Activated gamma-delta T cell (primary cell): Measurements from ENCODE around the gene BSX.

Source experiments
- DNase-seq: peaks from one replicate; lab custom pipeline; 2025; lab: John Stamatoyannopoulos, UW

Gene BSX

GRCh38 chr11:122954455-122954854 lies 27.2 kb downstream of the BSX start:
- no peak for DNase-seq

DNA sequence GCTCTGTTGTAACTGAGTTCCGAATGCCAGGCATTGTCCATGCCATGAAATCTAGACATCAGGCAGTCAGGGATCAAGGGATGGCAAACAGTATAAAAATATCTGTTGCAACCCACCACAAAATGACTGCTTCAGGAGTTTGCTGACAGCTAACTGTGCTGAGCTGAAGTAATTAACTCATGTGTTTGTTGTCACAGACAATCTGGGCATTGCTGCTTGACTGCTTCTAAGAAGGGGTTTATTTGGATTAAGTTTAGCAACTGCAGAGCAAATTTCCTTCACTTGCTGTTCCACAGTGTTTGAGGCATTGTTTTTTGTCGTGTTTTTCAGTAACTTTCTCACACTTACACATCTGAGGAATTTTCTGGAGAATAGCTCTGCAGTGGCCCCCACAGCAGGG lies 30.4 kb downstream of the BSX start:
- DNase-seq: no peak

GRCh38 chr11:122938557-122938956 lies 43.1 kb downstream of the BSX start:
- no peak for DNase-seq

DNA sequence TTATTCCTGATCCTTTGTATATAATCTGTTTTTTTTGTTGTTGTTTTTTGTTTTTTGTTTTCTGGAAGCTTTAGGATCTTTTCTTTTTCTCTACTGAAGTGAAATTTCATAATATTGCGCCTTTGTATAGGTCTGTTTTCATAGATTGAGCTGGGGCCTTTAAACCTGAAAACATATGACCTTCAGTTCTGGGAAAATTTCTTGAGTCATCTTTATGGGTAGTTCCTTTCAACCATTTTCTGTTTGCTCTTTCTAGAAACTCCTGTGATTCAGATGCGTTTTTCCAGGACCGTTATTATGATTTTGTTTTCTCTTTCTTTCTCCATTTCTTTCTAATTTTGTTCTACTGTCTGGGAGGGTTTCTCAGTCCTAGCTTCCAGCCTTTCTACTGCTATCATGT lies 43.7 kb downstream of the BSX start:
- DNase-seq: no peak

GRCh38 chr11:122933416-122933815 lies 48.2 kb downstream of the BSX start:
- DNase-seq: no peak

DNA sequence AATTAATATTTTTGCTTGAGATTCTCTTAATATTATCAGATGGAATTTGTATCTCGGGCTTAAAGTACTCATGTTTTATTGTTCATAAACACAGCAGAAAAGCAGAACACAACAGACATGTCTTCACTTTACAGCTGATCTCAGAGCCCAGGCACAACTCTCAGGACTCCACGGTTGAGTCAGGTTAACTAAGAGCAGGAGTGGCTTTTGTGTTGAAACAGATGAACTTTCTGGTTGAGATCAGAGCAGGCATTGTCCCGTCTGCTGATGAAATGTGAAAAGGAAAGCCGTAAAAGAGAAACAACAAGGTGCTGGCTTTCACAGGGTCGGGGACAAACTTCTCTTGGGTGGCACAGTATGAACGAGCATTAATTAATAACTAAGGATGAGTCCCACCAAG lies 50.1 kb downstream of the BSX start:
- no peak for DNase-seq
